Measurements from ENCODE around the gene NFATC2IP. TPM values are rescaled to one million over a fixed set of nuclear protein-coding genes. Genes with fewer than 3 reads are reported as not detected.

The NFATC2IP gene
- total and polyA plus RNA-seq, 2 of the 13 experiments (the other 11 are each of a cell fraction or from before 2014, with no cell fraction given): 32.1 to 48.5 TPM

GRCh38 chr16:28950648-28951409 lies at the start of gene NFATC2IP (continued):
- TF ChIP-seq, protein P1, sequence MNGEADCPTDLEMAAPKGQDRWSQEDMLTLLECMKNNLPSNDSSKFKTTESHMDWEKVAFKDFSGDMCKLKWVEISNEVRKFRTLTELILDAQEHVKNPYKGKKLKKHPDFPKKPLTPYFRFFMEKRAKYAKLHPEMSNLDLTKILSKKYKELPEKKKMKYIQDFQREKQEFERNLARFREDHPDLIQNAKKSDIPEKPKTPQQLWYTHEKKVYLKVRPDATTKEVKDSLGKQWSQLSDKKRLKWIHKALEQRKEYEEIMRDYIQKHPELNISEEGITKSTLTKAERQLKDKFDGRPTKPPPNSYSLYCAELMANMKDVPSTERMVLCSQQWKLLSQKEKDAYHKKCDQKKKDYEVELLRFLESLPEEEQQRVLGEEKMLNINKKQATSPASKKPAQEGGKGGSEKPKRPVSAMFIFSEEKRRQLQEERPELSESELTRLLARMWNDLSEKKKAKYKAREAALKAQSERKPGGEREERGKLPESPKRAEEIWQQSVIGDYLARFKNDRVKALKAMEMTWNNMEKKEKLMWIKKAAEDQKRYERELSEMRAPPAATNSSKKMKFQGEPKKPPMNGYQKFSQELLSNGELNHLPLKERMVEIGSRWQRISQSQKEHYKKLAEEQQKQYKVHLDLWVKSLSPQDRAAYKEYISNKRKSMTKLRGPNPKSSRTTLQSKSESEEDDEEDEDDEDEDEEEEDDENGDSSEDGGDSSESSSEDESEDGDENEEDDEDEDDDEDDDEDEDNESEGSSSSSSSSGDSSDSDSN (CRISPR knock-in tag; IDR thresholded peaks at IDR 0.05): peak; percentile 83
- peak; percentile 33 for TF ChIP-seq KMT2B (CRISPR knock-in tag; IDR thresholded peaks at IDR 0.05)
- no peak for TF ChIP-seq TRIM22 (IDR thresholded peaks at IDR 0.05)
- TF ChIP-seq RCOR2 (CRISPR knock-in tag; IDR thresholded peaks at IDR 0.05): no peak
- TF ChIP-seq ZNF570 (CRISPR knock-in tag; IDR thresholded peaks at IDR 0.05; ENCODE audit: borderline replicate concordance): 0 out of 2 replicates have a peak, but pooled peaks have one; percentile 43
- peak; percentile 38; the same call in 1 of the 2 replicates for TF ChIP-seq FOXK2 (IDR thresholded peaks at IDR 0.05)
- TF ChIP-seq MXD1 (CRISPR knock-in tag; IDR thresholded peaks at IDR 0.05): peak; percentile 78; the same call in 1 of the 2 replicates
- no peak for TF ChIP-seq FOXA3 (CRISPR knock-in tag; IDR thresholded peaks at IDR 0.05)
- no peak for TF ChIP-seq ZNF382 (CRISPR knock-in tag; IDR thresholded peaks at IDR 0.05; ENCODE audit: borderline replicate concordance)
- peak; percentile 74 for TF ChIP-seq RFX5 (IDR thresholded peaks at IDR 0.05; ENCODE audit: low read depth, low read length)
- TF ChIP-seq AGO1 (IDR thresholded peaks at IDR 0.05; ENCODE audit: low read depth, low read length, poor library complexity, severe bottlenecking): no peak
- TF ChIP-seq ZNF75D (CRISPR knock-in tag; IDR thresholded peaks at IDR 0.05; ENCODE audit: borderline replicate concordance): no peak
- no peak for TF ChIP-seq ZFP82 (CRISPR knock-in tag; IDR thresholded peaks at IDR 0.05; ENCODE audit: borderline replicate concordance)
- no peak for TF ChIP-seq ZNF3 (CRISPR knock-in tag; IDR thresholded peaks at IDR 0.05)
- no peak for TF ChIP-seq ZNF850 (CRISPR knock-in tag; conservative IDR thresholded peaks at IDR 0.05)
- no peak for TF ChIP-seq ZKSCAN5 (CRISPR knock-in tag; IDR thresholded peaks at IDR 0.05)
- TF ChIP-seq HDAC1 (CRISPR knock-in tag; IDR thresholded peaks at IDR 0.05): peak; percentile 71
- peak; percentile 35; the same call in 1 of the 2 replicates for TF ChIP-seq KLF9 (CRISPR knock-in tag; IDR thresholded peaks at IDR 0.05; ENCODE audit: low read depth)
- TF ChIP-seq ZNF670 (CRISPR knock-in tag; IDR thresholded peaks at IDR 0.05; ENCODE audit: borderline replicate concordance): no peak
- TF ChIP-seq DNMT1 (CRISPR knock-in tag; IDR thresholded peaks at IDR 0.05): no peak
- no peak for TF ChIP-seq CBX1 (IDR thresholded peaks at IDR 0.05; ENCODE audit: low read depth)
- no peak for TF ChIP-seq ATM (IDR thresholded peaks at IDR 0.05; ENCODE audit: borderline replicate concordance)
- no peak; the same call in 1 of the 2 replicates for TF ChIP-seq THRA (CRISPR knock-in tag; IDR thresholded peaks at IDR 0.05; ENCODE audit: borderline replicate concordance)
- peak; percentile 96 for TF ChIP-seq E2F5 (CRISPR knock-in tag; conservative IDR thresholded peaks at IDR 0.05)

Data from HepG2 (cell line).